ENCODE data around the gene WDR1.

Gene WDR1

DNA sequence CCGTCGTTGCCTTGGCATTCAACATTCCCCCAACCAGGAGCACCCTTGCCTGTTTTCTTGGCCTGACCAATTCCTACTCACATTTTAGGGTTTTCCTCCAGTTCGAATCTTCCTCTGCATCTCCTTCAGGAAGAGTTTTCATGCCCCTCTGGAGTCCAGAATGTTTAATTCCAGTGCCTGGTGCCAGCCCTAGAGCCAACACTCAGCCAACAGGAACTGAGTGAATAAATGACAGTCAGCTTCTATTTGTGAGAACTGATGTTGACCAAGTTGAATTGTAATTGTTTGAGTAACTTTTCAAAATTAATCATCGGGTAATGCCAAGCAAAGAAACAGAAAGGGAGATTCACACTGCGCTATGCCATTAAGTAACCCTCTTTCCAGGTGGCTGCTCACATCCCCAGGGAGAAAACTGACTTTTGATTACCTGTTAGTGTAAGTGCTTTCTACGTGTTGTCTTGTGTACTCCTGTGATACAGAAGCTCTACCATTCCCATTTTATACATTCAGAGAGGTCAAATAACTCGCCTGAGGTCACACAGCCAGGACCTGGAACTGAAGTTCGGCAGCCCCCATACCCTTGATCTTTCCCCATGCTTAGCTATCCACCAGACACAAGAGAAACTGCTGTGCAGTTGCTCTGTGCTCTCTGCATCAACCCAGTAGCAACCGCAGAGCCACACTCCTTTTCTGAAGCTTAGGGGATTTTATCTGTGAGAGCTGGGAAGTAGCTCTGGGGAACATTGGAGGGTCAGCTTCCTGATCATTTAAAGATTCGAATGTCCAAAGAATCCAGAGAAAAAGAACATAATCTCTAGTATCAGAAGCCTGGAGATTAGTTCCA, 76.3 kb downstream of the WDR1 start:
- TF ChIP-seq GLIS3 (CRISPR knock-in tag; IDR thresholded peaks at IDR 0.05) = no peak
- TF ChIP-seq, protein P1, sequence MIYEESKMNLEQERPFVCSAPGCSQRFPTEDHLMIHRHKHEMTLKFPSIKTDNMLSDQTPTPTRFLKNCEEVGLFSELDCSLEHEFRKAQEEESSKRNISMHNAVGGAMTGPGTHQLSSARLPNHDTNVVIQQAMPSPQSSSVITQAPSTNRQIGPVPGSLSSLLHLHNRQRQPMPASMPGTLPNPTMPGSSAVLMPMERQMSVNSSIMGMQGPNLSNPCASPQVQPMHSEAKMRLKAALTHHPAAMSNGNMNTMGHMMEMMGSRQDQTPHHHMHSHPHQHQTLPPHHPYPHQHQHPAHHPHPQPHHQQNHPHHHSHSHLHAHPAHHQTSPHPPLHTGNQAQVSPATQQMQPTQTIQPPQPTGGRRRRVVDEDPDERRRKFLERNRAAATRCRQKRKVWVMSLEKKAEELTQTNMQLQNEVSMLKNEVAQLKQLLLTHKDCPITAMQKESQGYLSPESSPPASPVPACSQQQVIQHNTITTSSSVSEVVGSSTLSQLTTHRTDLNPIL (CRISPR knock-in tag; IDR thresholded peaks at IDR 0.05; ENCODE audit: low read depth) = no peak
- ATAC-seq = no peak

DNA sequence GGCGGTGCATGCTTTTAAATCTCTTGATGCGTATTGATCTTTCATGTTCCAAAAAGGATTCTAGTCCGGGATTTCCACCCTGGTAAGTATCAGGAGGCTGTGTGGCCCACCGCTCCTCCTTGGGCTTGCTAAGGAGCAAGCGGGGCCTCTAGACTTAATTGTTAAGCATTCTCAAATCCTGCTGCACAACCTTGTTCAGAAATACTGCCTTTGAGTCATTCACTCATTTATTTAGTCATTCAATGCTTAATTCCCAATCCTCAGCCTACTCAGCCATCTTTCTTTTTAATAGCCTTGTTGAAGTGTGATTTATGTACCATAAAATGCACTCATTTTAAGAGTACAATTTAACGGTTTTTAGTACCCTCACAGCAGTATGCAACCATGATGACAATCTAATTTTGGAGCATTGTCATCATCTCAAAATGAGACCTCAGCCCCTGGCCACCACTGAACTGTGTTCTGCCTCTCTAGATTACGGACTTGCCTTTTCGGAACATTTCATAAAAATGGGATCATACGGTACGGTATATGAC, 79.7 kb downstream of the WDR1 start:
- ATAC-seq = no peak
- TF ChIP-seq ARNTL (CRISPR knock-in tag; IDR thresholded peaks at IDR 0.05; ENCODE audit: borderline replicate concordance, low read depth) (no peak), ZC3H10 (CRISPR knock-in tag; IDR thresholded peaks at IDR 0.05) (no peak), RARB (CRISPR knock-in tag; IDR thresholded peaks at IDR 0.05) (no peak), PPARA (CRISPR knock-in tag; IDR thresholded peaks at IDR 0.05; ENCODE audit: borderline replicate concordance) (no peak), ISL1 (CRISPR knock-in tag; IDR thresholded peaks at IDR 0.05) (no peak), ESRRG (CRISPR knock-in tag; IDR thresholded peaks at IDR 0.05) (no peak), PATZ1 (CRISPR knock-in tag; IDR thresholded peaks at IDR 0.05; ENCODE audit: borderline replicate concordance) (no peak), GLIS3 (CRISPR knock-in tag; IDR thresholded peaks at IDR 0.05) (no peak), BACH2 (CRISPR knock-in tag; IDR thresholded peaks at IDR 0.05; ENCODE audit: borderline replicate concordance) (no peak), TOX (CRISPR knock-in tag; IDR thresholded peaks at IDR 0.05; ENCODE audit: borderline replicate concordance) (no peak), POU6F1 (CRISPR knock-in tag; IDR thresholded peaks at IDR 0.05; ENCODE audit: borderline replicate concordance, low read depth) (no peak), ZNF8 (CRISPR knock-in tag; IDR thresholded peaks at IDR 0.05) (no peak), TSHZ2 (CRISPR knock-in tag; IDR thresholded peaks at IDR 0.05) (no peak), ZFP3 (CRISPR knock-in tag; IDR thresholded peaks at IDR 0.05) (no peak)

- TF ChIP-seq PATZ1 (CRISPR knock-in tag; IDR thresholded peaks at IDR 0.05; ENCODE audit: borderline replicate concordance) (no peak), TSHZ2 (CRISPR knock-in tag; IDR thresholded peaks at IDR 0.05) (no peak), ESRRG (CRISPR knock-in tag; IDR thresholded peaks at IDR 0.05) (no peak), PPARA (CRISPR knock-in tag; IDR thresholded peaks at IDR 0.05; ENCODE audit: borderline replicate concordance) (no peak), CSDC2 (CRISPR knock-in tag; IDR thresholded peaks at IDR 0.05) (no peak), GLIS3 (CRISPR knock-in tag; IDR thresholded peaks at IDR 0.05) (no peak), BACH2 (CRISPR knock-in tag; IDR thresholded peaks at IDR 0.05; ENCODE audit: borderline replicate concordance) (no peak), OSR1 (CRISPR knock-in tag; IDR thresholded peaks at IDR 0.05) (no peak), ZFP30 (CRISPR knock-in tag; IDR thresholded peaks at IDR 0.05) (no peak), SNAI2 (CRISPR knock-in tag; IDR thresholded peaks at IDR 0.05) (no peak), ZFP3 (CRISPR knock-in tag; IDR thresholded peaks at IDR 0.05) (no peak), ZC3H10 (CRISPR knock-in tag; IDR thresholded peaks at IDR 0.05) (no peak), TOX (CRISPR knock-in tag; IDR thresholded peaks at IDR 0.05; ENCODE audit: borderline replicate concordance) (no peak)
- TF ChIP-seq, protein P1 (CRISPR knock-in tag; IDR thresholded peaks at IDR 0.05; ENCODE audit: low read depth) = no peak
- TF ChIP-seq, protein P2, sequence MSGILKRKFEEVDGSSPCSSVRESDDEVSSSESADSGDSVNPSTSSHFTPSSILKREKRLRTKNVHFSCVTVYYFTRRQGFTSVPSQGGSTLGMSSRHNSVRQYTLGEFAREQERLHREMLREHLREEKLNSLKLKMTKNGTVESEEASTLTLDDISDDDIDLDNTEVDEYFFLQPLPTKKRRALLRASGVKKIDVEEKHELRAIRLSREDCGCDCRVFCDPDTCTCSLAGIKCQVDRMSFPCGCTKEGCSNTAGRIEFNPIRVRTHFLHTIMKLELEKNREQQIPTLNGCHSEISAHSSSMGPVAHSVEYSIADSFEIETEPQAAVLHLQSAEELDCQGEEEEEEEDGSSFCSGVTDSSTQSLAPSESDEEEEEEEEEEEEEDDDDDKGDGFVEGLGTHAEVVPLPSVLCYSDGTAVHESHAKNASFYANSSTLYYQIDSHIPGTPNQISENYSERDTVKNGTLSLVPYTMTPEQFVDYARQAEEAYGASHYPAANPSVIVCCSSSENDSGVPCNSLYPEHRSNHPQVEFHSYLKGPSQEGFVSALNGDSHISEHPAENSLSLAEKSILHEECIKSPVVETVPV (CRISPR knock-in tag; IDR thresholded peaks at IDR 0.05) = no peak
- no peak for ATAC-seq
Observed at GRCh38 chr4:10035130-10035529, 81.5 kb downstream of the WDR1 start.
